BJ (cell line): ENCODE measurements around the gene SMC1B. TPM values are rescaled to one million over a fixed set of nuclear protein-coding genes. Genes with fewer than 3 reads are reported as not detected.
A peak's percentile ranks its signal among the peaks of the same experiment; 100 is the strongest.

ENCODE experiments used
- CTCF ChIA-PET: fragments of 350-600 bp; formaldehyde crosslinking; extraction: SDS; loops from one replicate; lab custom pipeline; 2021; ENCODE audit warnings: antibody characterized with exemption, inconsistent platforms; lab: Yijun Ruan, JAX
- POLR2A ChIA-PET: fragments of 300-600 bp; sonication (Branson Sonifier 250); formaldehyde crosslinking; extraction: SDS; loops from one replicate; lab custom pipeline; 2021; ENCODE audit warnings: antibody characterized with exemption; lab: Charles Lee
- DNase-seq: peaks from one replicate; pipeline ENCODE4 v3.0.0-alpha.2; 2011; ENCODE audit warnings: low read depth
- H3K27me3 ChIP-seq: 2 replicates; pipeline ENCODE4 v1.6.0; 2011; ENCODE audit warnings: low read length; ENCODE audit not compliant: control insufficient read depth, insufficient read depth
- H3K36me3 ChIP-seq: 2 replicates; pipeline ENCODE4 v1.5.1; 2011; ENCODE audit warnings: low read length; ENCODE audit not compliant: control insufficient read depth, insufficient read depth
- H3K4me3 ChIP-seq: 2 replicates; pipeline ENCODE4 v1.5.1; 2011; ENCODE audit warnings: low read depth, mild to moderate bottlenecking, control low read depth, low read length
- CTCF ChIP-seq: IDR thresholded peaks from 2 replicates; pipeline ENCODE4 v1.5.1; 2011; ENCODE audit warnings: low read depth, mild to moderate bottlenecking, control low read depth, inconsistent platforms, low read length, moderate library complexity; ENCODE audit not compliant: insufficient read depth
- polyA plus RNA-seq: library from polyadenylated mRNA; depleted of rRNA; stranded (reverse); fragments of >200 nt; gene quantifications from 2 replicates; pipeline ENCODE4 v1.2.3, GENCODE V29; 2011

SMC1B gene
- polyA plus RNA-seq, 1 experiment, result not detected

- Histone ChIP-seq H3K27me3 (no peaks in the 10 kb centered on the region), H3K36me3 (peaks cover 13% of the 10 kb centered on the region), H3K4me3 (no peak overlapping the region)
- CTCF ChIA-PET, result interaction anchor here (1.0 kb wide), 1 partner anchor 84 kb away, joined by 3 read pairs; no protein-coding TSS in a partner anchor
- TF ChIP-seq CTCF, result 0 out of 2 replicates have a peak, but pooled peaks have one; percentile 13
- no peak for DNase-seq
- POLR2A ChIA-PET, result no interaction called here
Observed at GRCh38 chr22:45344334-45344733, 69.1 kb downstream of the SMC1B start.

- no peak for DNase-seq
- Histone ChIP-seq H3K36me3 (peaks cover 15% of the 10 kb centered on the region), H3K27me3 (no peaks in the 10 kb centered on the region), H3K4me3 (no peak overlapping the region)
- CTCF ChIA-PET, result interaction anchor here (1.0 kb wide), 1 partner anchor 85 kb away, joined by 3 read pairs; no protein-coding TSS in a partner anchor
- POLR2A ChIA-PET, result no interaction called here
- no peak for TF ChIP-seq CTCF
Observed at GRCh38 chr22:45343143-45343542, 70.3 kb downstream of the SMC1B start.

- CTCF ChIA-PET, result no interaction called here
- H3K27me3 ChIP-seq, result no peaks in the 10 kb centered on the region
- POLR2A ChIA-PET, result no interaction called here
- no peak for DNase-seq
- H3K36me3 ChIP-seq, result peaks cover 17% of the 10 kb centered on the region
- H3K4me3 ChIP-seq, result no peak overlapping the region
- no peak for TF ChIP-seq CTCF
Observed at GRCh38 chr22:45341498-45341897, 71.9 kb downstream of the SMC1B start.

- ChIA-PET CTCF (interaction anchor here (0.7 kb wide), 1 partner anchor 50 kb away, joined by 3 read pairs; no protein-coding TSS in a partner anchor), POLR2A (no interaction called here)
- Histone ChIP-seq H3K36me3 (peaks cover 18% of the 10 kb centered on the region), H3K27me3 (no peaks in the 10 kb centered on the region), H3K4me3 (no peak overlapping the region)
- DNase-seq, result no peak
- TF ChIP-seq CTCF, result no peak
Observed at GRCh38 chr22:45340323-45340722, 73.1 kb downstream of the SMC1B start.

- CTCF ChIA-PET, result no interaction called here
- no peak for TF ChIP-seq CTCF
- DNase-seq, result no peak
- Histone ChIP-seq H3K36me3 (peaks cover 20% of the 10 kb centered on the region), H3K27me3 (no peaks in the 10 kb centered on the region), H3K4me3 (no peak overlapping the region)
- POLR2A ChIA-PET, result interaction anchor here (0.6 kb wide), 1 partner anchor 189 kb away, joined by 4 read pairs; no protein-coding TSS in a partner anchor
Observed at GRCh38 chr22:45338795-45339194, 74.6 kb downstream of the SMC1B start.
